Neural progenitor cell (in vitro differentiated cells): ENCODE results near the gene KCNJ14. TPM values are rescaled to one million over a fixed set of nuclear protein-coding genes. Genes with fewer than 3 reads are reported as not detected.

Source experiments
- DNase-seq: peaks from one replicate; pipeline ENCODE4 v3.0.0-alpha.2; 2016; ENCODE audit warnings: low spot score
- H2AFZ ChIP-seq: fragments of 200-600 bp; sonication (generic); replicated peaks from 2 replicates; pipeline ENCODE4 v1.6.1; 2016; ENCODE audit warnings: antibody characterized with exemption
- H3F3A ChIP-seq: fragments of 200-600 bp; sonication (generic); 2 replicates; pipeline ENCODE4 v1.6.1; 2016; ENCODE audit warnings: antibody characterized with exemption, low read depth
- H3K27ac ChIP-seq: fragments of 200-600 bp; sonication (generic); 2 replicates; pipeline ENCODE4 v1.5.1; 2016; ENCODE audit warnings: mild to moderate bottlenecking
- H3K27me3 ChIP-seq: fragments of 200-600 bp; sonication (generic); 2 replicates; pipeline ENCODE4 v1.6.1; 2016; ENCODE audit warnings: mild to moderate bottlenecking, moderate library complexity
- H3K36me3 ChIP-seq: fragments of 200-600 bp; sonication (generic); 2 replicates; pipeline ENCODE4 v1.5.1; 2016
- H3K4me1 ChIP-seq: fragments of 200-600 bp; sonication (generic); 2 replicates; pipeline ENCODE4 v1.6.1; 2016; ENCODE audit warnings: mixed run types
- H3K4me2 ChIP-seq: fragments of 200-600 bp; sonication (generic); 2 replicates; pipeline ENCODE4 v1.6.1; 2016
- H3K4me3 ChIP-seq: fragments of 200-600 bp; sonication (generic); 2 replicates; pipeline ENCODE4 v1.5.1; 2016
- H3K79me2 ChIP-seq: fragments of 200-600 bp; sonication (generic); 2 replicates; pipeline ENCODE4 v1.6.1; 2016; ENCODE audit warnings: low read depth
- H3K9ac ChIP-seq: fragments of 200-600 bp; sonication (generic); 2 replicates; pipeline ENCODE4 v1.6.1; 2016
- H3K9me3 ChIP-seq: fragments of 200-600 bp; sonication (generic); 2 replicates; pipeline ENCODE4 v1.5.1; 2016; ENCODE audit warnings: low read depth
- H4K20me1 ChIP-seq: fragments of 200-600 bp; sonication (generic); 2 replicates; pipeline ENCODE4 v1.6.1; 2016; ENCODE audit warnings: low read depth
- H3K27ac Mint-ChIP-seq: 3 replicates; pipeline ENCODE4 v1.8.0; 2021; ENCODE audit warnings: mixed read lengths
- H3K27me3 Mint-ChIP-seq: 2 replicates; pipeline ENCODE4 v1.8.0; 2022; ENCODE audit warnings: low read depth, mild to moderate bottlenecking, inconsistent platforms, moderate library complexity, mixed read lengths; ENCODE audit not compliant: insufficient read depth
- H3K36me3 Mint-ChIP-seq: 3 replicates; pipeline ENCODE4 v1.8.0; 2021; ENCODE audit warnings: mixed read lengths
- H3K4me1 Mint-ChIP-seq: 3 replicates; pipeline ENCODE4 v1.8.0; 2021; ENCODE audit warnings: mixed read lengths
- H3K4me3 Mint-ChIP-seq: 3 replicates; pipeline ENCODE4 v1.8.0; 2021; ENCODE audit warnings: mild to moderate bottlenecking, moderate library complexity, mixed read lengths
- H3K9me3 Mint-ChIP-seq: 3 replicates; pipeline ENCODE4 v1.8.0; 2020; ENCODE audit warnings: mixed read lengths
- EZH2 ChIP-seq: fragments of 200-600 bp; sonication (generic); IDR thresholded peaks from 2 replicates; pipeline ENCODE4 v1.6.1; 2017; ENCODE audit warnings: antibody characterized with exemption, mild to moderate bottlenecking, moderate library complexity
- EZH2phosphoT487 ChIP-seq: fragments of 200-600 bp; sonication (generic); IDR thresholded peaks from 2 replicates; pipeline ENCODE4 v1.6.1; 2017; ENCODE audit warnings: antibody characterized with exemption
- total RNA-seq: library from RNA; depleted of rRNA; stranded (reverse); fragments of >200 nt; gene quantifications from 2 replicates; pipeline ENCODE4 v1.2.3, GENCODE V29; 2015; ENCODE audit warnings: low replicate concordance
- TF ChIP-seq, protein P1 (sequence below): fragments of 200-600 bp; sonication (generic); IDR thresholded peaks from 2 replicates; pipeline ENCODE4 v1.5.1; 2017; ENCODE audit warnings: antibody characterized with exemption, mild to moderate bottlenecking

The KCNJ14 gene
- total RNA-seq, 1 donor from 2014 or later = 0.69 TPM

GRCh38 chr19:48491793-48492123 lies 36.4 kb downstream of the KCNJ14 start:
- peaks cover 45% of the 10 kb centered on the region for H3F3A ChIP-seq
- DNase-seq = peak; percentile 83
- no peaks in the 10 kb centered on the region for H3K36me3 ChIP-seq
- TF ChIP-seq EZH2 = no peak
- TF ChIP-seq, protein P1, sequence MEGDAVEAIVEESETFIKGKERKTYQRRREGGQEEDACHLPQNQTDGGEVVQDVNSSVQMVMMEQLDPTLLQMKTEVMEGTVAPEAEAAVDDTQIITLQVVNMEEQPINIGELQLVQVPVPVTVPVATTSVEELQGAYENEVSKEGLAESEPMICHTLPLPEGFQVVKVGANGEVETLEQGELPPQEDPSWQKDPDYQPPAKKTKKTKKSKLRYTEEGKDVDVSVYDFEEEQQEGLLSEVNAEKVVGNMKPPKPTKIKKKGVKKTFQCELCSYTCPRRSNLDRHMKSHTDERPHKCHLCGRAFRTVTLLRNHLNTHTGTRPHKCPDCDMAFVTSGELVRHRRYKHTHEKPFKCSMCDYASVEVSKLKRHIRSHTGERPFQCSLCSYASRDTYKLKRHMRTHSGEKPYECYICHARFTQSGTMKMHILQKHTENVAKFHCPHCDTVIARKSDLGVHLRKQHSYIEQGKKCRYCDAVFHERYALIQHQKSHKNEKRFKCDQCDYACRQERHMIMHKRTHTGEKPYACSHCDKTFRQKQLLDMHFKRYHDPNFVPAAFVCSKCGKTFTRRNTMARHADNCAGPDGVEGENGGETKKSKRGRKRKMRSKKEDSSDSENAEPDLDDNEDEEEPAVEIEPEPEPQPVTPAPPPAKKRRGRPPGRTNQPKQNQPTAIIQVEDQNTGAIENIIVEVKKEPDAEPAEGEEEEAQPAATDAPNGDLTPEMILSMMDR = no peak
- TF ChIP-seq EZH2phosphoT487 = no peak
- H3K4me3 ChIP-seq = peak overlapping the region; percentile 34
- Mint-ChIP-seq H3K27me3 (peaks cover 16% of the 10 kb centered on the region), H3K9me3 (no peaks in the 10 kb centered on the region), H3K4me3 (peak overlapping the region; percentile 77), H3K27ac (no peak overlapping the region), H3K36me3 (peaks cover 1% of the 10 kb centered on the region), H3K4me1 (peaks cover 40% of the 10 kb centered on the region)
- H3K9ac ChIP-seq = no peak overlapping the region
- H3K27me3 ChIP-seq = peaks cover 31% of the 10 kb centered on the region
- H3K79me2 ChIP-seq = no peaks in the 10 kb centered on the region
- peak overlapping the region; percentile 64 for H3K4me2 ChIP-seq
- no peak overlapping the region for H3K27ac ChIP-seq
- peaks cover 14% of the 10 kb centered on the region for H3K4me1 ChIP-seq
- no peak overlapping the region for H2AFZ ChIP-seq
- peaks cover 17% of the 10 kb centered on the region for H4K20me1 ChIP-seq
- H3K9me3 ChIP-seq = no peaks in the 10 kb centered on the region

- H4K20me1 ChIP-seq = peaks cover 17% of the 10 kb centered on the region
- Mint-ChIP-seq H3K9me3 (no peaks in the 10 kb centered on the region), H3K36me3 (peaks cover 1% of the 10 kb centered on the region), H3K27me3 (peaks cover 18% of the 10 kb centered on the region), H3K4me3 (peak overlapping the region; percentile 77), H3K4me1 (peaks cover 44% of the 10 kb centered on the region), H3K27ac (peak overlapping the region; percentile 72)
- no peaks in the 10 kb centered on the region for H3K79me2 ChIP-seq
- no peaks in the 10 kb centered on the region for H3K9me3 ChIP-seq
- no peaks in the 10 kb centered on the region for H3K36me3 ChIP-seq
- DNase-seq = peak; percentile 98
- peaks cover 31% of the 10 kb centered on the region for H3K27me3 ChIP-seq
- TF ChIP-seq, protein P1 = no peak
- TF ChIP-seq EZH2 (no peak), EZH2phosphoT487 (no peak)
- peak overlapping the region; percentile 75 for H3K4me2 ChIP-seq
- H2AFZ ChIP-seq = no peak overlapping the region
- H3K4me3 ChIP-seq = peak overlapping the region; percentile 55
- H3K4me1 ChIP-seq = peaks cover 14% of the 10 kb centered on the region
- H3K27ac ChIP-seq = no peak overlapping the region
- peaks cover 49% of the 10 kb centered on the region for H3F3A ChIP-seq
- H3K9ac ChIP-seq = no peak overlapping the region
Measured at GRCh38 chr19:48492925-48493717, 37.7 kb downstream of the KCNJ14 start.

- no peaks in the 10 kb centered on the region for H3K36me3 ChIP-seq
- H3K79me2 ChIP-seq = no peaks in the 10 kb centered on the region
- peaks cover 31% of the 10 kb centered on the region for H3K27me3 ChIP-seq
- peaks cover 49% of the 10 kb centered on the region for H3F3A ChIP-seq
- H3K27ac ChIP-seq = no peak overlapping the region
- H4K20me1 ChIP-seq = peaks cover 17% of the 10 kb centered on the region
- peaks cover 1% of the 10 kb centered on the region for H3K36me3 Mint-ChIP-seq
- H3K9me3 ChIP-seq = no peaks in the 10 kb centered on the region
- H3K4me1 Mint-ChIP-seq = peaks cover 44% of the 10 kb centered on the region
- H3K4me1 ChIP-seq = peaks cover 14% of the 10 kb centered on the region
- H2AFZ ChIP-seq = no peak overlapping the region
- H3K4me3 Mint-ChIP-seq = peak overlapping the region; percentile 83
- peaks cover 16% of the 10 kb centered on the region for H3K27me3 Mint-ChIP-seq
- H3K4me2 ChIP-seq = peak overlapping the region; percentile 82
- no peak overlapping the region for H3K27ac Mint-ChIP-seq
- peak overlapping the region; percentile 55 for H3K4me3 ChIP-seq
- DNase-seq = no peak
- no peak for TF ChIP-seq EZH2
- no peak for TF ChIP-seq EZH2phosphoT487
- TF ChIP-seq, protein P1 = no peak
- H3K9me3 Mint-ChIP-seq = no peaks in the 10 kb centered on the region
- H3K9ac ChIP-seq = no peak overlapping the region
Measured at GRCh38 chr19:48493718-48494401, 38.5 kb downstream of the KCNJ14 start.
